ENCODE measurements around the gene KDM6A.
"Not testable (repeated sequence)": the region's sequence is repeated elsewhere in the genome, so short reads cannot be mapped to it uniquely, and the experiment has no call there.

The KDM6A gene

DNA sequence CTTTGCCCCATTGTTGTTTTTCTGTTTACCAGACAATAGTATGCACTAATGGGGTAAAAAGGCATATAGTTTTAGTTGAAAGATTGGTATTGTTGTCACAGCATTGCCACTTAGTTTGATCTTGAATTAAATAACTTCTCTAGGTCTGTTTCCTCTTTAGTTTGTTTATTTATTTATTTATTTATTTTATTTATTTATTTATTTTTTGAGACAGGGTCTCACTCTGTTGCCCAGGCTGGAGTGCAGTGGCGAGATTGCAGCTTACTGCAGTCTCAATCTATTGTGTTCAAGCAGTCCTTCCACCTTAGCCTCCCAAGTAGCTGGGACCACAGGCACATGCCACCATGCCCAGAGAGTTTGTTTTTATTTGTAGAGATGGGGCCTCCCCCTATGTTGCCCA lies 138.6 kb downstream of the KDM6A start:
- DNase-seq: no peak

- DNase-seq: no peak
Measured at GRCh38 chrX:45017946-45018345, 145.0 kb downstream of the KDM6A start.

- no peak for DNase-seq
Measured at GRCh38 chrX:45022150-45022549, 149.2 kb downstream of the KDM6A start.

- no peak for DNase-seq
Measured at GRCh38 chrX:45024501-45024900, 151.5 kb downstream of the KDM6A start.

- DNase-seq: no peak
Measured at GRCh38 chrX:45026036-45026435, 153.0 kb downstream of the KDM6A start.

- no peak for DNase-seq
Measured at GRCh38 chrX:45031830-45032378, 158.9 kb downstream of the KDM6A start.

GRCh38 chrX:45035071-45035470 lies 162.1 kb downstream of the KDM6A start:
- DNase-seq: no peak

- DNase-seq: no peak
Measured at GRCh38 chrX:45036161-45036560, 163.2 kb downstream of the KDM6A start.

DNA sequence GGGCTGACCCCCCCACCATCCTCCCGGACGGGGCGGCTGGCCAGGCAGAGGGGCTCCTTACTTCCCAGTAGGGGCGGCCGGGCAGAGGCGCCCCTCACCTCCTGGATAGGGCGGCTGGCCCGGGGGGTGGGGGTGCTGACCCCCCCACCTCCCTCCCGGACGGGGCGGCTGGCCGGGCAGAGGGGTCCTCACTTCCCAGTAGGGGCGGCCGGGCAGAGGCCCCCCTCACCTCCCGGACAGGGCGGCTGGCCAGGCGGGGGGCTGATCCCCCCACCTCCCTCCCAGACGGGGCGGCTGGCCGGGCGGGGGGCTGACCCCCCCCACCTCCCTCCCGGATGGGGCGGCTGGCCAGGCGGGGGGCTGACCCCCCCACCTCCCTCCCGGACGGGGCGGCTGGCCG lies 167.1 kb downstream of the KDM6A start:
- not testable (repeated sequence) for DNase-seq

DNA sequence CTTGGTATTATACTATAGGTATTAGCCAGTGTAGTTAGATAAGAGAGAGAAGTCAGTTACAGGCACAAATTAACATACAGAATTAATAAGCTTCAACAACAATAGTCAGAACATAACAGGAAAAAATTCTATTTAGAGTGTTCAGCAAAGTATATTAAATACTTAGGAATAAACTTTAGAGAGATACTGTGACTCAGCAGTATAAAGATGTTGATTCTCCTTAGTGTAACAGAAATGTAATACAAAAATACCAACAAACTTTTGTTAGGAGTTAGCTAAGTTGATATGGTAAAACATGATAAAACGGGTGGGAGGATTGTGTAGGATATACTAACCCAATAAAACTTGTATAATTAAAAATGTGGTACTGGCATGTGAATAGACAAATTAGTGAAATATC lies 173.4 kb downstream of the KDM6A start:
- DNase-seq: no peak

DNA sequence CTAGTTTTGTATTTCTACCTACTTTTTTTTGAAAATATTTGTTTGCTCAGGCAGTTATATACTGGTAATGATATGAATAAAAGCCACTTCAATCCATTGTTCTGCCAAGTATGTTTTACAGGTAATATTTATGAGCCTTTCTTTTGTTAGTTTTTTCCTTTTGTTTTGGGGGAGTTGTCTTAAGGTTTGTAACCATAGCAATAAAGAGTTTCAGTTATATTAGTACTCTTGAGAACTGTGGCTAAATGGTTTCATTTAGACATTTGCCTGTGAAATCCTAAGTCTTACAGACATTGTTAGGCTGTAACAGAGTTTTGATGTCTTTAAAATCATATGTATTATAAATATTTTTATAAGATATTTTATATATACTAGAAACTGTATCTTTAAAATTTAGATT lies 177.6 kb downstream of the KDM6A start:
- no peak for DNase-seq

DNA sequence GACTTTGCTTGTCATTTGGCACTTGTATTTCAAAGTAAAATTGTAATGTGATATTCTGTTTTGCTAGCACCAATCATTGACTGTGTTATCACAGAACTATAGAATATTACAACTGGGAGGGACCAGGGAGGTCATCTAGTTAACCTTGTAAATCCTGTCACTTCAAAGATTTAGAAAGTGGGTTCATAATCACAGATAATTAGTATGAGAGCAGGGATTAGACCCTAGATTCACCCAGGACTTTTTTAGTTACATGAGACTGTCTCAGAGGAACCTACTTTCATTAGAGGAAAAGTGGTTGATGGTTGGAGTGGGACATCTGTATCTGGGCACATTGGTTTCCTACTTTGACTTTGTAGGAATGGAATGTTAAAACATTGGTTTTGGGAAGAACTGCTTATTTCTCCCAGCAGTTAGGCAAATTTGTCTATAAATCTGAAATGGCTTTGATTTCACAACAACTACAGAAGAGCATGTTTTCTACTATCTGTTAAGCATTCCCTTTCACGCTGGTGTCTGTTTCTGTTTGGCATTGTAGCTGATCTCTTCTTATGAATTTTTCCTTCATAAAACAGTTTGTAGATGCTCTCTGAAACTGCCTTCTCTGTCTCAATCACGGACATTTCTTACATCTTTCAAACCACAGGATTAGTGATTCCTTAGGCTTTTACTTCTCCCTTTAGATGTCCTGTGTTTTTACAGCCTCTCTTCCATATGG lies 183.6 kb downstream of the KDM6A start:
- DNase-seq: no peak

DNA sequence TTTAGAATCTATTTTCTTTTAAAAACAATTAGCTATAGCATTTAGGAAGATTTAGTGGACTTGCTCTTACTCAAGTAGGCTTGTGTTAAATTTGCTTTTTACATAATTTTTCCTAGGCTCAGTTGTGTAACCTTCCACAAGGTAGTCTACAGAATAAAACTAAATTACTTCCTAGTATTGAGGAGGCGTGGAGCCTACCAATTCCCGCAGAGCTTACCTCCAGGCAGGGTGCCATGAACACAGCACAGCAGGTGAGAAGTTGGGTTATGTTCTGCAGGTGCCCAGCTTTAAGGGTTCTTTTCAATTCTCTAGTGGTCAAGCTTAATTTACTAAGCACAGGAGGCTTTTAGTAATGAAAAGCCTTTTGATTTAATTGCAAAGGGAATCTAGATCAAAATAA lies 186.9 kb downstream of the KDM6A start:
- not testable (repeated sequence) for DNase-seq

GRCh38 chrX:45063319-45064095 lies 190.5 kb downstream of the KDM6A start:
- no peak for DNase-seq

DNA sequence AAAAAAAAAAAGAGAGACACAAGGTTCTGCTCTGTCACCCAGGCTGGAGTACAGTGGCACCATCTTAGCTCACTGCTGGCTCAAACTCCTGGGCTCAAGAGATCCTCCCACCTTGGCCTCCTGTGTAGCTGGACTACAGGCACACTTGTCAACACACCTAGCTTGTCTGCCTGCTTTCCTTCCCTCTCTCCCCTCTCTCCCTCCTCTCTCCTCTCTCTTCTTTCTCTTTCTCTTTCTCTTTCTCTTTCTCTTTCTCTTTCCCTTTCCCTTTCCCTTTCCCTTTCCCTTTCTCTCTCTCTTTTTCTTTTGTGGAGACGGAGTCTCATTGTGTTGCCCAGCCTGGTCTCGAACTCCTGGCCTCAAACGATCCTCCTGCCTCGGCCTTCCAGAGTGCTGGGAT lies 195.6 kb downstream of the KDM6A start:
- no peak for DNase-seq

DNA sequence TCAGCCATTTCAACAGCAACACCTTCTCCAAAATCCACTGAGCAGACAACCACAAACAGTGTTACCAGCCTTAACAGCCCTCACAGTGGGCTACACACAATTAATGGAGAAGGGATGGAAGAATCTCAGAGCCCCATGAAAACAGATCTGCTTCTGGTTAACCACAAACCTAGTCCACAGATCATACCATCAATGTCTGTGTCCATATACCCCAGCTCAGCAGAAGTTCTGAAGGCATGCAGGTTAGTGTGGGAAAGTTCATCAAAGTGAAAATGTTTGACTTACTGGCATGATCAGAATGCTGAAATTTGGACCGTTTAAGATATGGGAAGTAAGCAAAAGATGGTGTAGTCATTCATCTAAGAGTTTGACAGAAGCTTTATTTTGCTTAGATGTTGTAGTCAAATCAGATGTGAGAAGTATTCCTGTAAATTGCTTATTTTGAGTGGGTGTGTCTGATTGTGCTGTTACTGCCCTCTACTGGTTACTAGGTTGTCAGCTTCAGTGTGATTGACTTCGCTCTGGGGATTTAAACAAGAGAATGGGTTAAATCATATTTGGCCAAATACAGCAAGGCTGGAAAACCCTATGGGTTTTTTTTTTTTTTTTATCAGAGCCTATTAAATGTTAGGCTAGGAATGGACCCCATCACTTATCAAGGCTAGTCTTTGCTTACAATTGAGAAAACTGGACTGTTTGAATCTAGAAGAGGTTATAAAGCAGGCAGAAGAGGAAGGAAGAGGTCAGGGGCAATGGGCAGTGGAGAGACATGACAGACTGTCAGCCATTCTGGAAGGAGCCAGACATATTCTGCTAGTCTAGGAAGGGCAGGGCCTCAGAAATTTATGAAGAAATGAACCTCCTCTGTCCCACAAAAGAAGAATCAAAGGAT lies 197.4 kb downstream of the KDM6A start:
- DNase-seq: no peak

DNA sequence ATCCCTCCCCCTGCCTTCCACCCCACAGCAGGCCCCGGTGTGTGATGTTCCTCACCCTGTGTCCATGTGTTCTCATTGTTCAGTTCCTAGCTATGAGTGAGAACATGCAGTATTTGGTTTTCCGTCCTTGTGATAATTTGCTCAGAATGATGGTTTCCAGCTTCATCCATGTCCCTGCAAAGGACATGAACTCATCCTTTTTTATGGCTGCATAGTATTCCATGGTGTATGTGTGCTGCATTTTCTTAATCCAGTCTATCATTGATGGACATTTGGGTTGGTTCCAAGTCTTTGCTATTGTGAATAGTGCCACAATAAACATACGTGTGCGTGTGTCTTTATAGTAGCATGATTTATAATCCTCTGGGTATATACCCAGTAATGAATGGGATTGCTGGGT lies 200.0 kb downstream of the KDM6A start:
- not testable (repeated sequence) for DNase-seq

GRCh38 chrX:45077748-45078424 lies 204.9 kb downstream of the KDM6A start:
- no peak for DNase-seq

DNA sequence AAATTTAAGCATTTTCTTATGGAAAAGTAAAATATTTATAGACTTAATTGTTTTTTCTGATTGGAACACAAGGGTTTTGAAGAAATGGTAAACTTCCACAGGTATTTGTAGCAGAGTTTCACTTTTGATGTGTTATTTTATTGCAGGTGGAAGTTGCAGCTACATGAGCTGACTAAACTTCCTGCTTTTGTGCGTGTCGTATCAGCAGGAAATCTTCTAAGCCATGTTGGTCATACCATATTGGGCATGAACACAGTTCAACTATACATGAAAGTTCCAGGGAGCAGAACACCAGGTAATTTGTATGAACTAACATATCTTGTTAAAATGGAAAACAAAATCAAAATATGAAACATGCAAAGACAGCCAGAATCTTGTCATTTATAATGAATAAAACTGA lies 210.3 kb downstream of the KDM6A start:
- no peak for DNase-seq

- DNase-seq: no peak
Measured at GRCh38 chrX:45110494-45110893, 237.5 kb downstream of the KDM6A start.

DNA sequence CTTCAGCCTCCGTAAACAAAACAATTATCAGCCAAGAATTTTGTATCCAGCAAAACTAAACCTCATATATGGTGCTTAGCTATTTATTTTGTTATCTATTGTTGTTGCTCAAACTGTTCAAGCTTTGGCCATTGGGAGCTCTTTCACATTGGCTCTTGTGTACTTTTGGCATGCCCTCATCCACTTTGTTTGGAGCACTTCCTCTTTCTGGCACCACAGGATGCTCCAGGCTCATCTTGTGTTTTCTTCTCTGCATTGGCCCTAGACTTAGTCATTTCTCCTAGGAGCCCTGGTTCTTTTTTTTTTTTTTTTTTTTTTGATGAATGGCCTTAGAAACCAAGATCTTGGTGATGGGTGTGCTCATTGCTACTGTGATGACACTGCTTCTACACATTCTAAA lies 253.2 kb downstream of the KDM6A start:
- DNase-seq: no peak

DNA sequence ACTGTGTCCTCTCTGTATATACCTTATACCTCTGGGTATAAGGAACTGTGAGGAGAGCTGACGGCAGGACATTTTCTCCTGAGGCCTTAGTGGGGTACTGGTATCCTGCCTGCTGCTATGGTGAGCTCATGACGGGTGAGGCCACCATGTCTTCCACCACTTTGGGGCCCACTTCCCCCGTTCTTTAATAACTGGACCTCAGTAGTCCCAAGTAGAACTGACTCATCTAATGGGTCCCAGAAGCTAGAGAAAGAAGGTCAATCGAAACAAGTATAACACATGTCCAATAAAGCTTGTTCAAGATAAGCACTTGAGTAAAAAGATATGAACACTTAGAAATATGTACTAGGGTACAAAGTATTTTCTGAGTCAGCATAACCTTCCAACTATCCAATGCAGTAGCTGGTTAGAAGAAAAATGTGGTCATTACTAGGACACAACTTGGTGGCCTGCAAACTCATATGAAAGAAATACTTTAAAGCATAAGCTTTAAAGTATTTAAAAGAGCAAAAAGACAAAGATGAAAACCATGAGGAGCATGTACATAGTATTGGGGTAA lies 256.0 kb downstream of the KDM6A start:
- DNase-seq: no peak
